ENCODE data around the gene NALF2. TPM values are rescaled to one million over a fixed set of nuclear protein-coding genes. Genes with fewer than 3 reads are reported as not detected.

The NALF2 gene
- polyA plus RNA-seq (5.4 and 6.9 TPM in 2 replicates), polyA minus RNA-seq (8.9 and 9.0 TPM in 2 replicates)

GRCh38 chrX:69503782-69504625 lies at the start of gene NALF2:
Gene NALF2, plus strand, starts transcription at chrX:69504326. Its CDS starts 957 bp downstream, at chrX:69505283.
- peak within 1 kb of the TSS; percentile 88 for H3K27ac ChIP-seq (ENCODE audit: low read length)
- TF ChIP-seq TAF1 (IDR thresholded peaks at IDR 0.05; ENCODE audit: low read depth) = peak; percentile 81
- TF ChIP-seq REST (IDR thresholded peaks at IDR 0.05; ENCODE audit: borderline replicate concordance) = peak; percentile 47
- TF ChIP-seq EP300 (conservative IDR thresholded peaks at IDR 0.05; ENCODE audit: poor library complexity, severe bottlenecking) = no peak
- peak; percentile 64 for TF ChIP-seq MXI1 (conservative IDR thresholded peaks at IDR 0.05; ENCODE audit: poor library complexity, severe bottlenecking)
- TF ChIP-seq POLR2AphosphoS5 (IDR thresholded peaks at IDR 0.05) = peak; percentile 83
- TF ChIP-seq CTCF (IDR thresholded peaks at IDR 0.05; ENCODE audit: poor library complexity, severe bottlenecking) = peak; percentile 32
- no peak for TF ChIP-seq EZH2 (IDR thresholded peaks at IDR 0.05; ENCODE audit: borderline replicate concordance, insufficient read depth, low read length, poor library complexity, severe bottlenecking)
- no peak for TF ChIP-seq RAD21 (conservative IDR thresholded peaks at IDR 0.05)
- TF ChIP-seq SMC3 (conservative IDR thresholded peaks at IDR 0.05; ENCODE audit: poor library complexity) = no peak
- H3K27me3 ChIP-seq (ENCODE audit: insufficient read depth, low read depth, low read length) = no peaks in the 10 kb centered on the region

GRCh38 chrX:69457756-69458155 lies 46.4 kb upstream of the NALF2 start:
- H4K20me1 ChIP-seq (ENCODE audit: insufficient read depth) = no peaks in the 10 kb centered on the region
- H3K9ac ChIP-seq (ENCODE audit: low read length) = no peak overlapping the region
- no peak overlapping the region for H3K27ac ChIP-seq (ENCODE audit: low read length)
- H3K9me2 ChIP-seq (ENCODE audit: insufficient read depth, low read length) = no peaks in the 10 kb centered on the region
- H3K36me3 ChIP-seq (ENCODE audit: insufficient read depth, low read length) = no peaks in the 10 kb centered on the region
- no peaks in the 10 kb centered on the region for H3K79me2 ChIP-seq (replicated peaks; ENCODE audit: insufficient read depth, low read length)
- no peaks in the 10 kb centered on the region for H3F3A ChIP-seq (ENCODE audit: insufficient read depth, low read length, poor library complexity, severe bottlenecking)
- TF ChIP-seq SMC3 (conservative IDR thresholded peaks at IDR 0.05; ENCODE audit: poor library complexity) (no peak), POLR2AphosphoS5 (IDR thresholded peaks at IDR 0.05) (no peak), EP300 (conservative IDR thresholded peaks at IDR 0.05; ENCODE audit: poor library complexity, severe bottlenecking) (no peak)
- H2AFZ ChIP-seq (ENCODE audit: low read depth, low read length) = no peak overlapping the region
- no peak overlapping the region for H3K4me3 ChIP-seq (ENCODE audit: low read length)
- no peak overlapping the region for H3K4me2 ChIP-seq (ENCODE audit: low read length)
- no peaks in the 10 kb centered on the region for H3K9me3 ChIP-seq (ENCODE audit: low read length)
- H3K27me3 ChIP-seq (ENCODE audit: insufficient read depth, low read depth, low read length) = no peaks in the 10 kb centered on the region

More at GRCh38 chrX:69503782-69504625, at the start of gene NALF2:
- Histone ChIP-seq H3K9ac (ENCODE audit: low read length) (peak within 1 kb of the TSS; percentile 87), H3K79me2 (replicated peaks; ENCODE audit: insufficient read depth, low read length) (peaks cover 27% of the 10 kb centered on the region), H3F3A (ENCODE audit: insufficient read depth, low read length, poor library complexity, severe bottlenecking) (no peaks in the 10 kb centered on the region), H3K36me3 (ENCODE audit: insufficient read depth, low read length) (no peaks in the 10 kb centered on the region), H3K4me2 (ENCODE audit: low read length) (peak within 1 kb of the TSS; percentile 10), H4K20me1 (ENCODE audit: insufficient read depth) (no peaks in the 10 kb centered on the region), H3K9me2 (ENCODE audit: insufficient read depth, low read length) (no peaks in the 10 kb centered on the region), H3K4me3 (ENCODE audit: low read length) (peak within 1 kb of the TSS; percentile 79), H3K9me3 (ENCODE audit: low read length) (no peaks in the 10 kb centered on the region), H2AFZ (ENCODE audit: low read depth, low read length) (peak within 1 kb of the TSS; percentile 56)
